ENCODE data around the gene CRTC3. TPM values are rescaled to one million over a fixed set of nuclear protein-coding genes. Genes with fewer than 3 reads are reported as not detected.

Gene CRTC3
- total and polyA plus RNA-seq, 2 donors (not counting 3 experiments of a cell fraction or from before 2014, with no cell fraction given) = 16.2 to 26.4 TPM

DNA sequence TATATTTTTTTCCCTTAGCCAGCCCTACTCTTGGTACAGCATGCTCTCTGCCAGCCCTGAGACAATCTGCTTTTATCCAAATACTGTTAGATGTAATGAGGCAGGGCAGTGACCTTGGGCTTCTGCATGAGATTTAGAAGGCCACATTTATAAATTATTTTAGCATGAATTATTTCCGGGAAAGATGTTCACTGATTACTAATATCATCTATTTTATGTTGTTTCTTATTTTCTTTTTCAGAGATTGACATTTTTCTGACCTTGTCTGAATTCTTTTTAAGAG lies 23.1 kb downstream of the CRTC3 start:
- H3K36me3 ChIP-seq (ENCODE audit: control insufficient read depth in 2 of 2, extremely low read depth in 1 of 2, insufficient read depth in 2 of 2, low read length in 2 of 2) = peaks cover 0 to 3% of the 10 kb centered on the region in 2 experiments
- DNase-seq (ENCODE audit: low read depth, low spot score) (no peak), FAIRE-seq (no peak)
- H3K9me1 ChIP-seq (replicated peaks; ENCODE audit: control insufficient read depth, extremely low read depth, insufficient read depth, low read length) = no peaks in the 10 kb centered on the region
- TF ChIP-seq MAX (IDR thresholded peaks at IDR 0.05; ENCODE audit: insufficient read depth, insufficient read length) (no peak), FOS (IDR thresholded peaks at IDR 0.05; ENCODE audit: borderline replicate concordance, insufficient read depth, low read length) (no peak), MYC (IDR thresholded peaks at IDR 0.05; ENCODE audit: low read depth, low read length) (no peak), POLR2AphosphoS5 (IDR thresholded peaks at IDR 0.05; ENCODE audit: insufficient read depth, low read depth, low read length) (no peak), POLR2A (IDR thresholded peaks at IDR 0.05; ENCODE audit: low read depth, low read length) (no peak), EZH2 (IDR thresholded peaks at IDR 0.05; ENCODE audit: borderline replicate concordance, low read depth, low read length, severe bottlenecking) (no peak)
- H3K9me3 ChIP-seq (replicated peaks; ENCODE audit: control insufficient read depth, insufficient read depth, low read length) = no peaks in the 10 kb centered on the region
- H3K4me3 ChIP-seq (replicated peaks in 1 of 3; ENCODE audit: insufficient read depth in 1 of 3, low read depth in 1 of 3, low read length in 3 of 3) = no peak overlapping the region
- H4K20me1 ChIP-seq (replicated peaks; ENCODE audit: control insufficient read depth, extremely low read depth, insufficient read depth, low read length) = no peaks in the 10 kb centered on the region
- no peak overlapping the region for H3K27ac ChIP-seq (ENCODE audit: insufficient read depth, low read depth, low read length)
- H3K4me1 ChIP-seq (ENCODE audit: control insufficient read depth, extremely low read depth, insufficient read depth, low read length) = no peaks in the 10 kb centered on the region
- no peak overlapping the region for H3K4me2 ChIP-seq (ENCODE audit: insufficient read depth, low read length)
- H3K27me3 ChIP-seq (ENCODE audit: control insufficient read depth in 2 of 2, insufficient read depth in 2 of 2, low read length in 2 of 2) = no peaks in the 10 kb centered on the region
- H2AFZ ChIP-seq (ENCODE audit: low read depth, low read length) = no peak overlapping the region
- ChIA-PET CTCF (no interaction called here), POLR2A (no interaction called here)
- H3K9ac ChIP-seq (replicated peaks; ENCODE audit: extremely low read depth, insufficient read depth, low read length) = no peak overlapping the region
- no TSS peak for BruUV-seq (replicated peaks)
- dilution Hi-C loops (cut with MboI; ENCODE audit: extremely low pct_ligation_motif_present, low sequenced_read_pairs) (no loop called here), intact Hi-C loops (cut with micrococcal nuclease) (no loop called here)
- no peaks in the 10 kb centered on the region for H3K79me2 ChIP-seq (ENCODE audit: control insufficient read depth, insufficient read depth, low read length)

DNA sequence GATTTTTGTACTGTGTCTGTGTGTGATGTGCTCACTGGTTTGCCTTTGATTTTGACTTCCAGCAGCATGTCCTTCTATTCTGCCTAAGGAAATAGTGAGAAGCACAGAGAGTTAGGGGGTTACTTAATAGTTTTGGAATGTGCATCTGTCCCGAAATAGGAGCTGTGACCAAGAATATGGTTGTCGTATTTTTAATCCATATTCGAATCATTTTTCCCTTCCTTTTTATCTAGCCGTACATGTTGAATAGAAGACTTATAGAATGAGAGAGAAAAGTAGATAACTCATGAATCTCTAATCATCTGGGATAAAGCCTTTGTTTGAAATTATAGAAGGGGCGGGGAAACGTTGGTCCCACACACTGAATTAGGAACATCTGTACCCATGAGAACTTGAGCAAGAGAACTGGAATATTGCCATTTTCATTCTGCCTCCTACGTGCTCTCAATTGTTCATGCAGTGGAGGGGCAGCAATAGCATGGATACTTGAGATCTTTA lies 23.6 kb downstream of the CRTC3 start:
- H2AFZ ChIP-seq (ENCODE audit: low read depth, low read length) = no peak overlapping the region
- H3K27ac ChIP-seq (ENCODE audit: insufficient read depth, low read depth, low read length) = no peak overlapping the region
- BruUV-seq (replicated peaks) = no TSS peak
- no peaks in the 10 kb centered on the region for H3K79me2 ChIP-seq (ENCODE audit: control insufficient read depth, insufficient read depth, low read length)
- FAIRE-seq (no peak), DNase-seq (ENCODE audit: low read depth, low spot score) (no peak)
- H4K20me1 ChIP-seq (replicated peaks; ENCODE audit: control insufficient read depth, extremely low read depth, insufficient read depth, low read length) = no peaks in the 10 kb centered on the region
- H3K9me1 ChIP-seq (replicated peaks; ENCODE audit: control insufficient read depth, extremely low read depth, insufficient read depth, low read length) = no peaks in the 10 kb centered on the region
- H3K36me3 ChIP-seq (ENCODE audit: control insufficient read depth in 2 of 2, extremely low read depth in 1 of 2, insufficient read depth in 2 of 2, low read length in 2 of 2) = peaks cover 0 to 3% of the 10 kb centered on the region in 2 experiments
- POLR2A ChIA-PET = no interaction called here
- CTCF ChIA-PET = no interaction called here
- dilution Hi-C loops (cut with MboI; ENCODE audit: extremely low pct_ligation_motif_present, low sequenced_read_pairs) = no loop called here
- no peak for TF ChIP-seq CTCF (IDR thresholded peaks at IDR 0.05; ENCODE audit: extremely low read depth in 1 of 2, insufficient read depth in 1 of 2, low read depth in 1 of 2, low read length in 2 of 2)
- TF ChIP-seq JUN (IDR thresholded peaks at IDR 0.05; ENCODE audit: borderline replicate concordance, insufficient read depth, insufficient read length, low read depth) = no peak
- TF ChIP-seq POLR2A (IDR thresholded peaks at IDR 0.05; ENCODE audit: low read depth, low read length) = no peak
- TF ChIP-seq GATA2 (IDR thresholded peaks at IDR 0.05; ENCODE audit: insufficient read depth, insufficient read length, low read depth, low read length) = no peak
- no peak for TF ChIP-seq MYC (IDR thresholded peaks at IDR 0.05; ENCODE audit: low read depth, low read length)
- TF ChIP-seq POLR2AphosphoS5 (IDR thresholded peaks at IDR 0.05; ENCODE audit: insufficient read depth, low read depth, low read length) = no peak
- no peak for TF ChIP-seq MAX (IDR thresholded peaks at IDR 0.05; ENCODE audit: insufficient read depth, insufficient read length)
- no peak for TF ChIP-seq EZH2 (IDR thresholded peaks at IDR 0.05; ENCODE audit: borderline replicate concordance, low read depth, low read length, severe bottlenecking)
- TF ChIP-seq FOS (IDR thresholded peaks at IDR 0.05; ENCODE audit: borderline replicate concordance, insufficient read depth, low read length) = no peak
- no peaks in the 10 kb centered on the region for H3K9me3 ChIP-seq (replicated peaks; ENCODE audit: control insufficient read depth, insufficient read depth, low read length)
- no peak overlapping the region for H3K4me2 ChIP-seq (ENCODE audit: insufficient read depth, low read length)
- intact Hi-C loops (cut with micrococcal nuclease) = no loop called here
- no peak overlapping the region for H3K9ac ChIP-seq (replicated peaks; ENCODE audit: extremely low read depth, insufficient read depth, low read length)
- H3K4me1 ChIP-seq (ENCODE audit: control insufficient read depth, extremely low read depth, insufficient read depth, low read length) = no peaks in the 10 kb centered on the region
- no peaks in the 10 kb centered on the region for H3K27me3 ChIP-seq (ENCODE audit: control insufficient read depth in 2 of 2, insufficient read depth in 2 of 2, low read length in 2 of 2)
- H3K4me3 ChIP-seq (replicated peaks in 1 of 3; ENCODE audit: insufficient read depth in 1 of 3, low read depth in 1 of 3, low read length in 3 of 3) = no peak overlapping the region
